SK-N-SH treated with all-trans-retinoic acid at 6 μM for 48 hours (cell line): ENCODE data around the gene IFT81.

Experiments
- ATAC-seq: fragments of 200-7000 bp; cut with Tn5 transposase; 3 replicates; pipeline ENCODE4 v1.9.1; 2020; ENCODE audit warnings: mild to moderate bottlenecking, moderate library complexity
- ARNTL ChIP-seq: fragments of 450-650 bp; formaldehyde crosslinking; IDR thresholded peaks from 2 replicates; pipeline ENCODE4 v1.5.0; 2020; ENCODE audit warnings: low read depth, mild to moderate bottlenecking, moderate library complexity, borderline replicate concordance
- BACH2 ChIP-seq: fragments of 250-450 bp; sonication (Bioruptor Pico); IDR thresholded peaks from 2 replicates; pipeline ENCODE4 v1.9.0; 2021; ENCODE audit warnings: mild to moderate bottlenecking, borderline replicate concordance
- CSDC2 ChIP-seq: fragments of 250-450 bp; sonication (Bioruptor Pico); IDR thresholded peaks from 2 replicates; pipeline ENCODE4 v1.5.0; 2020; ENCODE audit warnings: mild to moderate bottlenecking, moderate library complexity
- ESRRG ChIP-seq: fragments of 250-450 bp; sonication (Bioruptor Pico); IDR thresholded peaks from 2 replicates; pipeline ENCODE4 v1.6.1; 2021; ENCODE audit warnings: mild to moderate bottlenecking
- GLIS3 ChIP-seq: fragments of 250-450 bp; sonication (Bioruptor Pico); IDR thresholded peaks from 2 replicates; pipeline ENCODE4 v1.5.0; 2020; ENCODE audit warnings: mild to moderate bottlenecking, moderate library complexity
- ISL1 ChIP-seq: fragments of 250-450 bp; sonication (Bioruptor Pico); IDR thresholded peaks from 2 replicates; pipeline ENCODE4 v2.1.2; 2022; ENCODE audit warnings: mild to moderate bottlenecking, moderate library complexity
- OSR1 ChIP-seq: fragments of 250-450 bp; sonication (Bioruptor Pico); IDR thresholded peaks from 2 replicates; pipeline ENCODE4 v1.8.0; 2022; ENCODE audit warnings: moderate library complexity, mild to moderate bottlenecking, inconsistent platforms
- PATZ1 ChIP-seq: fragments of 250-450 bp; sonication (Bioruptor Pico); IDR thresholded peaks from 2 replicates; pipeline ENCODE4 v1.8.0; 2020; ENCODE audit warnings: mild to moderate bottlenecking, moderate library complexity, borderline replicate concordance
- POU6F1 ChIP-seq: fragments of 250-450 bp; sonication (Bioruptor Pico); IDR thresholded peaks from 2 replicates; pipeline ENCODE4 v1.8.0; 2021; ENCODE audit warnings: low read depth, mild to moderate bottlenecking, moderate library complexity, borderline replicate concordance
- PPARA ChIP-seq: fragments of 250-450 bp; sonication (Bioruptor Pico); IDR thresholded peaks from 2 replicates; pipeline ENCODE4 v1.5.0; 2020; ENCODE audit warnings: mild to moderate bottlenecking, borderline replicate concordance
- RARB ChIP-seq: fragments of 250-450 bp; sonication (Bioruptor Pico); IDR thresholded peaks from 2 replicates; pipeline ENCODE4 v1.8.0; 2021; ENCODE audit warnings: mild to moderate bottlenecking, moderate library complexity
- TCF4 ChIP-seq: fragments of 250-450 bp; sonication (Bioruptor Pico); IDR thresholded peaks from 2 replicates; pipeline ENCODE4 v1.8.0; 2021; ENCODE audit warnings: mild to moderate bottlenecking, moderate library complexity, borderline replicate concordance
- TOX ChIP-seq: fragments of 250-450 bp; sonication (Bioruptor Pico); IDR thresholded peaks from 2 replicates; pipeline ENCODE4 v1.8.0; 2021; ENCODE audit warnings: mild to moderate bottlenecking, moderate library complexity, borderline replicate concordance
- ZC3H10 ChIP-seq: fragments of 250-450 bp; sonication (Bioruptor Pico); IDR thresholded peaks from 2 replicates; pipeline ENCODE4 v1.5.1; 2021; ENCODE audit warnings: mild to moderate bottlenecking, moderate library complexity
- ZFP3 ChIP-seq: fragments of 250-450 bp; sonication (Bioruptor Pico); IDR thresholded peaks from 2 replicates; pipeline ENCODE4 v1.5.0; 2020; ENCODE audit warnings: mild to moderate bottlenecking, moderate library complexity
- ZFP30 ChIP-seq: fragments of 450-650 bp; formaldehyde crosslinking; IDR thresholded peaks from 2 replicates; pipeline ENCODE4 v1.5.0; 2022; ENCODE audit warnings: mild to moderate bottlenecking, moderate library complexity
- ZNF70 ChIP-seq: fragments of 450-650 bp; formaldehyde crosslinking; IDR thresholded peaks from 2 replicates; pipeline ENCODE4 v1.5.0; 2020; ENCODE audit warnings: mild to moderate bottlenecking, moderate library complexity
- ZNF8 ChIP-seq: fragments of 450-650 bp; formaldehyde crosslinking; IDR thresholded peaks from 2 replicates; pipeline ENCODE4 v1.5.0; 2020; ENCODE audit warnings: mild to moderate bottlenecking, moderate library complexity
- TF ChIP-seq, protein P1 (sequence below): fragments of 250-450 bp; sonication (Bioruptor Pico); IDR thresholded peaks from 2 replicates; pipeline ENCODE4 v1.5.0; 2020; ENCODE audit warnings: mild to moderate bottlenecking, moderate library complexity
- TF ChIP-seq, protein P2 (sequence below): fragments of 250-450 bp; sonication (Bioruptor Pico); IDR thresholded peaks from 2 replicates; pipeline ENCODE4 v1.5.1; 2021; ENCODE audit warnings: mild to moderate bottlenecking, moderate library complexity
- TF ChIP-seq, protein P3 (sequence below): fragments of 250-450 bp; sonication (Bioruptor Pico); IDR thresholded peaks from 2 replicates; pipeline ENCODE4 v1.5.1; 2020; ENCODE audit warnings: low read depth, mild to moderate bottlenecking, moderate library complexity

Gene IFT81

GRCh38 chr12:110105986-110106385, 18.2 kb upstream of the IFT81 start:
- no peak for ATAC-seq
- TF ChIP-seq ZC3H10 (CRISPR knock-in tag): no peak
- no peak for TF ChIP-seq CSDC2 (CRISPR knock-in tag)
- TF ChIP-seq ZNF8: no peak
- TF ChIP-seq OSR1 (CRISPR knock-in tag): no peak
- TF ChIP-seq ISL1 (CRISPR knock-in tag): no peak
- TF ChIP-seq PPARA (CRISPR knock-in tag): no peak
- TF ChIP-seq, protein P1, sequence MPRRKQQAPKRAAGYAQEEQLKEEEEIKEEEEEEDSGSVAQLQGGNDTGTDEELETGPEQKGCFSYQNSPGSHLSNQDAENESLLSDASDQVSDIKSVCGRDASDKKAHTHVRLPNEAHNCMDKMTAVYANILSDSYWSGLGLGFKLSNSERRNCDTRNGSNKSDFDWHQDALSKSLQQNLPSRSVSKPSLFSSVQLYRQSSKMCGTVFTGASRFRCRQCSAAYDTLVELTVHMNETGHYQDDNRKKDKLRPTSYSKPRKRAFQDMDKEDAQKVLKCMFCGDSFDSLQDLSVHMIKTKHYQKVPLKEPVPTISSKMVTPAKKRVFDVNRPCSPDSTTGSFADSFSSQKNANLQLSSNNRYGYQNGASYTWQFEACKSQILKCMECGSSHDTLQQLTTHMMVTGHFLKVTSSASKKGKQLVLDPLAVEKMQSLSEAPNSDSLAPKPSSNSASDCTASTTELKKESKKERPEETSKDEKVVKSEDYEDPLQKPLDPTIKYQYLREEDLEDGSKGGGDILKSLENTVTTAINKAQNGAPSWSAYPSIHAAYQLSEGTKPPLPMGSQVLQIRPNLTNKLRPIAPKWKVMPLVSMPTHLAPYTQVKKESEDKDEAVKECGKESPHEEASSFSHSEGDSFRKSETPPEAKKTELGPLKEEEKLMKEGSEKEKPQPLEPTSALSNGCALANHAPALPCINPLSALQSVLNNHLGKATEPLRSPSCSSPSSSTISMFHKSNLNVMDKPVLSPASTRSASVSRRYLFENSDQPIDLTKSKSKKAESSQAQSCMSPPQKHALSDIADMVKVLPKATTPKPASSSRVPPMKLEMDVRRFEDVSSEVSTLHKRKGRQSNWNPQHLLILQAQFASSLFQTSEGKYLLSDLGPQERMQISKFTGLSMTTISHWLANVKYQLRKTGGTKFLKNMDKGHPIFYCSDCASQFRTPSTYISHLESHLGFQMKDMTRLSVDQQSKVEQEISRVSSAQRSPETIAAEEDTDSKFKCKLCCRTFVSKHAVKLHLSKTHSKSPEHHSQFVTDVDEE (CRISPR knock-in tag): no peak
- TF ChIP-seq TOX (CRISPR knock-in tag): no peak
- TF ChIP-seq, protein P2, sequence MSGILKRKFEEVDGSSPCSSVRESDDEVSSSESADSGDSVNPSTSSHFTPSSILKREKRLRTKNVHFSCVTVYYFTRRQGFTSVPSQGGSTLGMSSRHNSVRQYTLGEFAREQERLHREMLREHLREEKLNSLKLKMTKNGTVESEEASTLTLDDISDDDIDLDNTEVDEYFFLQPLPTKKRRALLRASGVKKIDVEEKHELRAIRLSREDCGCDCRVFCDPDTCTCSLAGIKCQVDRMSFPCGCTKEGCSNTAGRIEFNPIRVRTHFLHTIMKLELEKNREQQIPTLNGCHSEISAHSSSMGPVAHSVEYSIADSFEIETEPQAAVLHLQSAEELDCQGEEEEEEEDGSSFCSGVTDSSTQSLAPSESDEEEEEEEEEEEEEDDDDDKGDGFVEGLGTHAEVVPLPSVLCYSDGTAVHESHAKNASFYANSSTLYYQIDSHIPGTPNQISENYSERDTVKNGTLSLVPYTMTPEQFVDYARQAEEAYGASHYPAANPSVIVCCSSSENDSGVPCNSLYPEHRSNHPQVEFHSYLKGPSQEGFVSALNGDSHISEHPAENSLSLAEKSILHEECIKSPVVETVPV (CRISPR knock-in tag): no peak
- TF ChIP-seq ESRRG: no peak
- TF ChIP-seq ARNTL (CRISPR knock-in tag): no peak
- no peak for TF ChIP-seq TCF4
- no peak for TF ChIP-seq POU6F1
- no peak for TF ChIP-seq GLIS3 (CRISPR knock-in tag)
- no peak for TF ChIP-seq RARB (CRISPR knock-in tag)
- TF ChIP-seq ZFP3 (CRISPR knock-in tag): no peak
- no peak for TF ChIP-seq ZFP30 (CRISPR knock-in tag)
- no peak for TF ChIP-seq BACH2 (CRISPR knock-in tag)
- TF ChIP-seq, protein P3, sequence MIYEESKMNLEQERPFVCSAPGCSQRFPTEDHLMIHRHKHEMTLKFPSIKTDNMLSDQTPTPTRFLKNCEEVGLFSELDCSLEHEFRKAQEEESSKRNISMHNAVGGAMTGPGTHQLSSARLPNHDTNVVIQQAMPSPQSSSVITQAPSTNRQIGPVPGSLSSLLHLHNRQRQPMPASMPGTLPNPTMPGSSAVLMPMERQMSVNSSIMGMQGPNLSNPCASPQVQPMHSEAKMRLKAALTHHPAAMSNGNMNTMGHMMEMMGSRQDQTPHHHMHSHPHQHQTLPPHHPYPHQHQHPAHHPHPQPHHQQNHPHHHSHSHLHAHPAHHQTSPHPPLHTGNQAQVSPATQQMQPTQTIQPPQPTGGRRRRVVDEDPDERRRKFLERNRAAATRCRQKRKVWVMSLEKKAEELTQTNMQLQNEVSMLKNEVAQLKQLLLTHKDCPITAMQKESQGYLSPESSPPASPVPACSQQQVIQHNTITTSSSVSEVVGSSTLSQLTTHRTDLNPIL (CRISPR knock-in tag): no peak
- TF ChIP-seq ZNF70: no peak

GRCh38 chr12:110107369-110108281, 16.5 kb upstream of the IFT81 start:
- ATAC-seq: peak; percentile 56
- TF ChIP-seq PPARA (CRISPR knock-in tag): no peak
- no peak for TF ChIP-seq RARB (CRISPR knock-in tag)
- TF ChIP-seq ARNTL (CRISPR knock-in tag): no peak
- TF ChIP-seq, protein P2 (CRISPR knock-in tag): no peak
- no peak for TF ChIP-seq ZNF70
- no peak for TF ChIP-seq ZNF8
- no peak for TF ChIP-seq POU6F1
- TF ChIP-seq CSDC2 (CRISPR knock-in tag): no peak
- no peak for TF ChIP-seq GLIS3 (CRISPR knock-in tag)
- TF ChIP-seq ISL1 (CRISPR knock-in tag): no peak
- no peak for TF ChIP-seq ZFP3 (CRISPR knock-in tag)
- TF ChIP-seq, protein P1 (CRISPR knock-in tag): no peak
- TF ChIP-seq PATZ1 (CRISPR knock-in tag): no peak
- TF ChIP-seq, all 23 proteins: peak for 0
